Measurements from ENCODE around the gene MBP. TPM values are rescaled to one million over a fixed set of nuclear protein-coding genes. Genes with fewer than 3 reads are reported as not detected.

Gene MBP
- total RNA-seq, 1 experiment from 2014 or later = 47.4 TPM

- Histone ChIP-seq H3F3A (ENCODE audit: low read length, unreplicated experiment) (no peaks in the 10 kb centered on the region), H3K36me3 (ENCODE audit: low read depth, low read length) (no peaks in the 10 kb centered on the region), H4K20me1 (ENCODE audit: low read length) (no peaks in the 10 kb centered on the region), H3K9me3 (ENCODE audit: low read length) (no peaks in the 10 kb centered on the region), H3K9ac (ENCODE audit: low read length) (no peak overlapping the region), H3K4me3 (ENCODE audit: low read length) (no peak overlapping the region), H3K27me3 (ENCODE audit: low read length) (no peaks in the 10 kb centered on the region), H2AFZ (ENCODE audit: low read length) (no peak overlapping the region), H3K27ac (ENCODE audit: low read length) (no peak overlapping the region), H3K4me2 (ENCODE audit: low read length) (no peak overlapping the region), H3K4me1 (ENCODE audit: insufficient read depth, low read length) (peaks cover 9% of the 10 kb centered on the region), H3K79me2 (ENCODE audit: low read length) (no peaks in the 10 kb centered on the region), H3K9me2 (replicated peaks; ENCODE audit: low read length) (no peaks in the 10 kb centered on the region)
- no peak for TF ChIP-seq CTCF (conservative IDR thresholded peaks at IDR 0.05; ENCODE audit: low read depth, low read length)
- TF ChIP-seq EZH2 (IDR thresholded peaks at IDR 0.05; ENCODE audit: low read length, unreplicated experiment) = no peak
- no peak for TF ChIP-seq EZH2phosphoT487 (IDR thresholded peaks at IDR 0.05; ENCODE audit: borderline replicate concordance, low read length)
- ChIA-PET CTCF (no interaction called here), POLR2A (ENCODE audit: unreplicated experiment) (no interaction called here)
- no TSS peak for BruUV-seq (replicated peaks)
- DNase-seq = no peak
- ATAC-seq = no peak
- intact Hi-C loops (cut with micrococcal nuclease) = no loop called here
Measured at GRCh38 chr18:77143196-77143595, 10.6 kb upstream of the MBP start.

- no peak for ATAC-seq
- Histone ChIP-seq H3K36me3 (ENCODE audit: low read depth, low read length) (no peaks in the 10 kb centered on the region), H3K9me2 (replicated peaks; ENCODE audit: low read length) (no peaks in the 10 kb centered on the region), H3K79me2 (ENCODE audit: low read length) (no peaks in the 10 kb centered on the region), H4K20me1 (ENCODE audit: low read length) (no peaks in the 10 kb centered on the region), H3K4me1 (ENCODE audit: insufficient read depth, low read length) (no peaks in the 10 kb centered on the region), H3K27ac (ENCODE audit: low read length) (no peak overlapping the region), H3K4me3 (ENCODE audit: low read length) (no peak overlapping the region), H3K4me2 (ENCODE audit: low read length) (no peak overlapping the region), H3K27me3 (ENCODE audit: low read length) (no peaks in the 10 kb centered on the region), H3K9me3 (ENCODE audit: low read length) (no peaks in the 10 kb centered on the region), H2AFZ (ENCODE audit: low read length) (no peak overlapping the region), H3K9ac (ENCODE audit: low read length) (no peak overlapping the region), H3F3A (ENCODE audit: low read length, unreplicated experiment) (no peaks in the 10 kb centered on the region)
- ChIA-PET POLR2A (ENCODE audit: unreplicated experiment) (no interaction called here), CTCF (interaction anchor here (0.6 kb wide), 1 partner anchor 23 kb away, joined by 8 read pairs; no protein-coding TSS in a partner anchor)
- TF ChIP-seq EZH2phosphoT487 (IDR thresholded peaks at IDR 0.05; ENCODE audit: borderline replicate concordance, low read length) (no peak), EZH2 (IDR thresholded peaks at IDR 0.05; ENCODE audit: low read length, unreplicated experiment) (no peak), CTCF (conservative IDR thresholded peaks at IDR 0.05; ENCODE audit: low read depth, low read length) (no peak)
- BruUV-seq (replicated peaks) = no TSS peak
- DNase-seq = no peak
- intact Hi-C loops (cut with micrococcal nuclease) = no loop called here
Measured at GRCh38 chr18:77141401-77142118, 9.0 kb upstream of the MBP start.

GRCh38 chr18:77140439-77141109 lies 8.0 kb upstream of the MBP start:
- no peak overlapping the region for H3K27ac ChIP-seq (ENCODE audit: low read length)
- ChIA-PET CTCF (no interaction called here), POLR2A (ENCODE audit: unreplicated experiment) (no interaction called here)
- H3K4me2 ChIP-seq (ENCODE audit: low read length) = no peak overlapping the region
- no peaks in the 10 kb centered on the region for H3K79me2 ChIP-seq (ENCODE audit: low read length)
- TF ChIP-seq EZH2phosphoT487 (IDR thresholded peaks at IDR 0.05; ENCODE audit: borderline replicate concordance, low read length) (no peak), CTCF (conservative IDR thresholded peaks at IDR 0.05; ENCODE audit: low read depth, low read length) (no peak), EZH2 (IDR thresholded peaks at IDR 0.05; ENCODE audit: low read length, unreplicated experiment) (no peak)
- no peak for DNase-seq
- H3K9ac ChIP-seq (ENCODE audit: low read length) = no peak overlapping the region
- H3K4me3 ChIP-seq (ENCODE audit: low read length) = no peak overlapping the region
- intact Hi-C loops (cut with micrococcal nuclease) = no loop called here
- no peaks in the 10 kb centered on the region for H3K9me3 ChIP-seq (ENCODE audit: low read length)
- ATAC-seq = peak; percentile 59
- H3K36me3 ChIP-seq (ENCODE audit: low read depth, low read length) = no peaks in the 10 kb centered on the region
- no peaks in the 10 kb centered on the region for H3K27me3 ChIP-seq (ENCODE audit: low read length)
- no peak overlapping the region for H2AFZ ChIP-seq (ENCODE audit: low read length)
- H3K4me1 ChIP-seq (ENCODE audit: insufficient read depth, low read length) = no peaks in the 10 kb centered on the region
- H4K20me1 ChIP-seq (ENCODE audit: low read length) = no peaks in the 10 kb centered on the region
- no peaks in the 10 kb centered on the region for H3K9me2 ChIP-seq (replicated peaks; ENCODE audit: low read length)
- no TSS peak for BruUV-seq (replicated peaks)
- no peaks in the 10 kb centered on the region for H3F3A ChIP-seq (ENCODE audit: low read length, unreplicated experiment)

Measured in PC-3 (cell line).